Stimulated activated CD8-positive, alpha-beta memory T cell treated with anti-CD3 and anti-CD28 coated beads, Interleukin-4, amount 100 ng/mL, for 24 hours (primary cell): Measurements from ENCODE around the gene SCARB2.

ENCODE experiments used
- DNase-seq: peaks from one replicate; pipeline ENCODE4 v3.0.0-alpha.2; 2020; ENCODE audit warnings: low read depth

Gene SCARB2

DNA sequence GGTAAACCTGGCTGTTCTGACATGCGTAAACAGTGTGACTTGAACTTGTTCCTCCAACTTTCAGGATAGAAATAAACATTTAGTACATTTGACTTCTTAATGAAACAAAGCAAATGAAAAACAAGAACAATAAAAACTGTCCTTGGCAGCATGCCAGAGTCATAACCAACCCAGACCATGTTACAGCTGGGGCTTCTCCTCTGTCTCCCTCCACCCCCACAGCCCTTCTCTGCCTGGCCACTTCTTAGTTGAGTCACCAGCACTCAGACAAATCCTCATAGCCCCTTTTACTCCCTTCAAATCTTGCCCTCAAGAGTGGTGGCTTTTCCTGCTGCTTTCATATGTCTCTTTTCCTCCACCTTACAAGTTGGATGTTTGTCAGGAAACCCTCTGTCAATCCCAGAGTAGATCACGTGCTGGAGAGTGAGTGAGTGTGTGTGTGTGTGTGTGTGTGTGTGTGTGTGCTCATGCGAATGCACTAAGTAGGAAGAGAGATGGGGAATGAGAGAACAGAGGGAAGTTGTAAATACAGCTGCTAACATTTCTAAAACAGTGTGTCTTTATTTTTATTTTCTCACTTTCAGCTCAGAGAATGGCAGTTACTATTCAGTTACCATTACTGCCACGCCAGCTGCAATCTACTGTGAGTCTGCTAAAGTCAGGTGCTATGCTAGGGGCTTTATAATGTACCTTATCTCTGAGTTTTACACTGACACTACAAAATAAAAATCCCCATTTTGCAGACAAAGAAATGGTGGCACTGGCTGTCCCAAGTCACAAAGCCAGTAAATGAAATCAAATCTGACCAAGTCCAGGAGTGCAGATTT lies 15.0 kb downstream of the SCARB2 start:
- DNase-seq, result peak; percentile 11

DNA sequence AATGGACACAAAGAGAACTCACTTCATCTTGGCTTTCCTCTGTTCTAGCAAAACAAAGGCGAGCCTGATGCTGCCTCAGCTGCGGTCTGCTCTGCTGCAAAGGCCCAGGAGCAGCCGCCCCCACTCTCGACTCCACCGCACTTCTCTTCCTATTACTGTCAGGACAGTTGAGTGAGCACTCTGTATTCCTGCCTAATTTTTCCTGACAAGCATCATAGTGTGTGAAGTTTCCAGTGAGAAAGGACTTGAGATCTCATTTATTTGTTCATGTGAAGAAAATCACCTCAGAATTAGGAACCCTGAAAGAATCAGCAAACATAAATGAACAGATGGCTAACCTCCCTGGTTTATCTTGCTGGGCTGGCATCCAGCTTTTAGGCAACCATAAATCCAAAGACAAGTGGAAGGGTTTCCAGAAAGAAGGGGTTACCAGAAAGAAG lies 15.6 kb downstream of the SCARB2 start:
- no peak for DNase-seq

DNA sequence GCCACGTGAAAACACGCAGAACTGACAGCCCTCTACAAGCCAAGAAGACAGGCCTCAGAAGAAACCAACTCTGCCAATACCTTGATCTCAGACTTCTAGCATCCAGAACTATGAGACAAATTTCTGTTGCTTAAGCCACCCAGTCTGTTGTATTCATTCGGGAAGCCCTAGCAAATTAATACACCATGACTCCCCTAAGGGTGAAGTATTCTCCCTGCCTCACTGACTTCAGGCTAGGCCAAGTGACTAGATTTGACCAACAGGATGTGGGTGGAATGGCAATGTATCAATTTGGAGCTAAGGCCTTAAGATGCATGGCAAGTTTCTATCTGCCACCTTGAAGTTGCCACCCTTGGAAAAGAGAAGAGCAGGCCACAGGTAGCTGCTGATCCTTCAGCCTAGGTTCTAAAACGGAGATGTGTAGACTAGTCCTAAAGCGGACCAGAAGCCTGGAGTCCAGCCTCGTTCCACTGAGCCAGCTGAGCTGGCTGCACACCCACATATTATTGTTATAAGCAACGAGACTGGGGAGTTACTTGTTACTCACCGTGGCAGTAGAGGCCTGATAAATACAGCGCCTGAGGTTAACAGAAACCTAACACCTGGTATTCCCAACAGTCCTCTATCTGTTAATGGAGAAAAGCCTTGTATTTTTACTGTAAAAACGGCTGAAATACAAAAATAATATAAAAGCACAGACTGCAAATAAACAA lies 16.4 kb downstream of the SCARB2 start:
- DNase-seq, result no peak

GRCh38 chr4:76196376-76196775 lies 17.2 kb downstream of the SCARB2 start:
- DNase-seq, result no peak

- no peak for DNase-seq
Measured at GRCh38 chr4:76195326-76195725, 18.3 kb downstream of the SCARB2 start.

DNA sequence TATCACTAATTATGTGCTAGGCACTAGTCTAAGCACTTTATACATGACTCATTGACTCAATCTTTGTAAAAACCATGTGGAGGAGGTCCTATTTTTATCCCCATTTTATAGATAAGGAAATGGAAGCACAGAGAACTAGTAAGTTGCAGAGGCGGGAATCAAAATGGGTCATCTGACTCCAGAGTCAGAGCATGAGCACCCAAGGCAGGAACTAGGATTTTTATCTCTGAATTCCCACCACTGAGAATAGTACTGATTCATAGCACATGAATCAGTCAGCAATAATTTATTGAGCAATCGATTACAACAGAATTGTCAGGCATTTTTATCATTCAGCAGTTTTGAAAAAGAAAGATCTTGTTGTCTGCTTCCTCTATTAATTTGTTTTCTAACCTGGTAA lies 19.3 kb downstream of the SCARB2 start:
- DNase-seq, result no peak

GRCh38 chr4:76192236-76192635 lies 21.4 kb downstream of the SCARB2 start:
- no peak for DNase-seq

GRCh38 chr4:76188557-76188956 lies 25.1 kb downstream of the SCARB2 start:
- no peak for DNase-seq

DNA sequence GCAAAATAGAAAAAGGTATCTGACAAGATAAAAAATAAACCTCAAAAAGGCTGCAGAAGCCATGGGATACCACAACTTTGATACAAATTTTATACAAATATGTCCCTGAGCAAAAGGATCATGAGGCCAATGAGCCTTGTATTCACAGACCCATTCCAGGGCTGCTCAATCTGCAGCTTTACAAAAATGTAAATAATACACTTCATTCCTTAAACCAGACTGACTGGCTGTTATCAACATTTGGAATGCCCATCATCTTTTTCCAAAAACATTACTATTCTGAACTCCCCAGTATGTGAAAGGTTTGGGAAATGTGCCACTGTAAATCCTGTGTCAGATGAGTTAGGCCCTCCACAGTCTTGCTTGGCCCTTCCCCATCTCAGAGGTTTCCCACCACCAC lies 25.5 kb downstream of the SCARB2 start:
- no peak for DNase-seq

- DNase-seq, result no peak
Measured at GRCh38 chr4:76187152-76187551, 26.5 kb downstream of the SCARB2 start.

DNA sequence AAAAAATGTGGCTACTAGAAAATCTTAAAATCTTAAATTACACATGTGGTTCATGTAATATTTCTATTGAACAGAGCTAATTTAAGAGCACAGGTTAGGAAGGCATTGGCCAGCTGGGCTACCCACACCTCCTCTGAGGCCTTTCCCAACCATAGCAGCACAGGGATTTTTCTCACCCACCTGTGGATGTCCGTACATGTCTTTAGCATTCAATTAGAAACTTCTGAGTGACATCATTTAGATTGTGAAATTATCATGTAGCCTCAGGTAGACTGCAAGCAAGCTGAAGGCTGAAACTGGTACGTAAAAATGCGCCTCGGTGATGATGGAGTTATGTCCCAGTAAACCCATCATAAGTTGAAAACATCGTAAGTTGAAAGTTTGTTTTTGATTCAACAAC lies 31.2 kb downstream of the SCARB2 start:
- no peak for DNase-seq

GRCh38 chr4:76179398-76180318 lies 34.0 kb downstream of the SCARB2 start:
- DNase-seq, result peak; percentile 74

GRCh38 chr4:76178296-76178695 lies 35.3 kb downstream of the SCARB2 start:
- DNase-seq, result no peak

DNA sequence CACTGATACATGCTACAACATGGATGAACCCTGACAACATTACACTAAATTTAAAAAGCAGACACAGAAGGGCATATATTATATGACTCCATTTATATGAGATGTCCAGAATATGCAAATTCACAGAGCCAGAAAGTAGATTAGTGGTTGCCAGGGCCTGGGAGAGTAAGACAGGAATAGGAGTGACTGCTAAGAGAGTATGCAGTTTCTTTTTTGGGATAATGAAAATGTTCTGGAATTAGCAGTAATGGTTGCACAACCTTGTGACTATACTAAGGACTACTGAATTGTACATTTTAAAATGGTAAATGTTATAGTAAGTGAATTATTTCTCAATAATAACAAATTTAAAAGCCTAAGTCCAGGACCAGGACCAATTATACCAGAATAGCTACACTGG lies 35.9 kb downstream of the SCARB2 start:
- DNase-seq, result no peak

GRCh38 chr4:76175336-76175735 lies 38.3 kb downstream of the SCARB2 start:
- DNase-seq, result no peak

- no peak for DNase-seq
Measured at GRCh38 chr4:76174216-76174615, 39.4 kb downstream of the SCARB2 start.

GRCh38 chr4:76168688-76169087 lies 44.9 kb downstream of the SCARB2 start:
- no peak for DNase-seq

DNA sequence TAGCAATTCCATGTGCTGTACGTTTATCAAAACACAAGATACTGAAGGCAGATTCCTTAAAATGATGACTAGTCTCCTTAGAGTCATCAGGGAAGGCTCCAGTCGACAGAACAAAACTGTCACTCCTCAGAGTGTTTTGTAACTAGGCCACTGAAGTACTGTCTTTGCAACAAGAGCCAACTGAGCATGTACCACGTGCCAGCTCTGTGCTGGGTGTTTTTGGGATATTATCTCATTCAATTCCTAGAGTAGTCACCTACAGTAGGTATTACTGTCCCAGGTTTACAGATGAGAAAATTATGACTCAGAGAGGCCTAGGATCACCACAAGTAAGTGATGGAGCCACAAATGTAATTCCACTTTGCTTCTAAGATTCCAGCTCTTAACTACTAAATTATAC lies 47.1 kb downstream of the SCARB2 start:
- DNase-seq, result no peak

DNA sequence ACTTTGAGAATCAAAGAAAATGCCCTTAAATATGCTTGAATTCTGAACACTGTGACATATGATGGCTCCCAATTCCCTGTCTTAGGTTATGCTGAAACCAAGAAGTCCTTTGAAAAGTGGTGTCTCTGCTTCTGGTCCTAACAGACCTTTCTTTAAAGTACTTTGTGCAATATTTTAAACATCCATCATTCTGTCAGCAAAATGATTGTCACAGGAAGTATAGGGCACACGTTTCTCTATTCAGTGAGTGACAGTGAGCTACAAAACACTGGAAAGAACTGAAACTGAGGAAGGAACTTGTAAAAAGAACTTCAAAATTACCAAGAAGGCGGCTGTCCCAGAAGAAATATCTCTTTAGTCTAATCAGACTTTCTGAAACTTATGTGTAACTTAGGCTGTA lies 53.3 kb downstream of the SCARB2 start:
- DNase-seq, result no peak

GRCh38 chr4:76156635-76157034 lies 57.0 kb downstream of the SCARB2 start:
- DNase-seq, result no peak

DNA sequence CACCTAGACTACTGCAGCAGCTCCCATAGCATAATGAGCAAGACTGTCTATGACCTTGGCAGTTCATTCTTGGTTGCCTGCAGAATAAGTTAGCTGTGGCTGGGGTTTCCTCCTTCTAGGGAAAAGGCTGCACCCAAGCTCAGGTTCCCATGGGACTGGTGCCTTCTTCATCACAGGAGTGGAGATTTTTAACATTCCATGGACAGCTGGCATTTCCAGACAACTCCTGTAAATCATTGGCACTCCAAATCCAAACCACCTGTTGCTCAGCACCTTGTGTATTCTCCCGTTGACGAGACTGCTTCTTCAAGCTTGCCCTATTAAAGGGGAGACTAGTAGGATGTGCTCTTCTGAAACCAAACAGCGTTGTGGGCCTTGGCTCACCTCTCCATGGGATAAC lies 57.6 kb downstream of the SCARB2 start:
- no peak for DNase-seq

GRCh38 chr4:76153356-76153755 lies 60.3 kb downstream of the SCARB2 start:
- DNase-seq, result no peak
